ENCODE results near the gene NTPCR. TPM values are rescaled to one million over a fixed set of nuclear protein-coding genes. Genes with fewer than 3 reads are reported as not detected.
"Not testable (repeated sequence)": the region's sequence is repeated elsewhere in the genome, so short reads cannot be mapped to it uniquely, and the experiment has no call there.

NTPCR gene
- total RNA-seq, 1 donor = 11.8 TPM

- DNase-seq (ENCODE audit: low read depth in 2 of 3, low spot score in 2 of 3) = no peak
Measured at GRCh38 chr1:232983375-232983774, 33.0 kb downstream of the NTPCR start.

- DNase-seq (ENCODE audit: low read depth in 2 of 3, low spot score in 2 of 3) = no peak
Measured at GRCh38 chr1:232983817-232984567, 33.6 kb downstream of the NTPCR start.

GRCh38 chr1:232984577-232985425 is 34.4 kb downstream of the NTPCR start:
- DNase-seq (ENCODE audit: low read depth in 2 of 3, low spot score in 2 of 3) = no peak

GRCh38 chr1:232985882-232986526 is 35.6 kb downstream of the NTPCR start:
- DNase-seq (ENCODE audit: low read depth in 2 of 3, low spot score in 2 of 3) = no peak

- DNase-seq (ENCODE audit: low read depth in 2 of 3, low spot score in 2 of 3) = no peak
Measured at GRCh38 chr1:232986527-232986922, 36.1 kb downstream of the NTPCR start.

- no peak for DNase-seq (ENCODE audit: low read depth in 2 of 3, low spot score in 2 of 3)
Measured at GRCh38 chr1:232987046-232987773, 36.8 kb downstream of the NTPCR start.

GRCh38 chr1:232987774-232988140 is 37.3 kb downstream of the NTPCR start:
- no peak for DNase-seq (ENCODE audit: low read depth in 2 of 3, low spot score in 2 of 3)

- DNase-seq (ENCODE audit: low read depth in 2 of 3, low spot score in 2 of 3) = no peak
Measured at GRCh38 chr1:232988572-232989040, 38.2 kb downstream of the NTPCR start.

- no peak for DNase-seq (ENCODE audit: low read depth in 2 of 3, low spot score in 2 of 3)
Measured at GRCh38 chr1:232990176-232991128, 40.0 kb downstream of the NTPCR start.

GRCh38 chr1:232991238-232991637 is 40.8 kb downstream of the NTPCR start:
- DNase-seq (ENCODE audit: low read depth in 2 of 3, low spot score in 2 of 3) = no peak

- DNase-seq (ENCODE audit: low read depth in 2 of 3, low spot score in 2 of 3) = no peak
Measured at GRCh38 chr1:232992227-232992626, 41.8 kb downstream of the NTPCR start.

GRCh38 chr1:232993555-232993954 is 43.1 kb downstream of the NTPCR start:
- no peak for DNase-seq (ENCODE audit: low read depth in 2 of 3, low spot score in 2 of 3)

GRCh38 chr1:232995189-232995588 is 44.8 kb downstream of the NTPCR start:
- DNase-seq (ENCODE audit: low read depth in 2 of 3, low spot score in 2 of 3) = no peak

- no peak for DNase-seq (ENCODE audit: low read depth in 2 of 3, low spot score in 2 of 3)
Measured at GRCh38 chr1:232996143-232996542, 45.7 kb downstream of the NTPCR start.

- DNase-seq (ENCODE audit: low read depth in 2 of 3, low spot score in 2 of 3) = no peak
Measured at GRCh38 chr1:232998138-232998537, 47.7 kb downstream of the NTPCR start.

GRCh38 chr1:232998646-232999045 is 48.2 kb downstream of the NTPCR start:
- DNase-seq (ENCODE audit: low read depth in 2 of 3, low spot score in 2 of 3) = no peak

GRCh38 chr1:232999956-233000625 is 49.7 kb downstream of the NTPCR start:
- no peak for DNase-seq (ENCODE audit: low read depth in 2 of 3, low spot score in 2 of 3)

- not testable (repeated sequence) for DNase-seq (ENCODE audit: low read depth in 2 of 3, low spot score in 2 of 3)
Measured at GRCh38 chr1:233003638-233004037, 53.2 kb downstream of the NTPCR start.

GRCh38 chr1:233004451-233004850 is 54.0 kb downstream of the NTPCR start:
- DNase-seq (ENCODE audit: low read depth in 2 of 3, low spot score in 2 of 3) = no peak

Data from hematopoietic multipotent progenitor cell (in vitro differentiated cells).